Middle frontal gyrus (tissue), 1 donor: ENCODE data around the gene USP47.

ENCODE experiments used
- DNase-seq: peaks from one replicate; pipeline ENCODE4 v3.0.0-alpha.2; 2015; ENCODE audit warnings: low spot score; ENCODE audit errors: extremely low spot score

Gene USP47

GRCh38 chr11:11965192-11965591 is 123.4 kb downstream of the USP47 start:
- no peak for DNase-seq

GRCh38 chr11:11965656-11966353 is 124.0 kb downstream of the USP47 start:
- no peak for DNase-seq

- DNase-seq: no peak
Measured at GRCh38 chr11:11966354-11966741, 124.6 kb downstream of the USP47 start.

- DNase-seq: no peak
Measured at GRCh38 chr11:11966826-11967668, 125.3 kb downstream of the USP47 start.

GRCh38 chr11:11967669-11968510 is 126.1 kb downstream of the USP47 start:
- no peak for DNase-seq

- DNase-seq: no peak
Measured at GRCh38 chr11:11968511-11969280, 126.9 kb downstream of the USP47 start.

GRCh38 chr11:11969380-11970215 is 127.8 kb downstream of the USP47 start:
- no peak for DNase-seq

- no peak for DNase-seq
Measured at GRCh38 chr11:11970556-11970955, 128.8 kb downstream of the USP47 start.

GRCh38 chr11:11971906-11972547 is 130.3 kb downstream of the USP47 start:
- no peak for DNase-seq

GRCh38 chr11:11972730-11973341 is 131.1 kb downstream of the USP47 start:
- no peak for DNase-seq

- DNase-seq: peak; percentile 58
Measured at GRCh38 chr11:11973361-11973800, 131.6 kb downstream of the USP47 start.

GRCh38 chr11:11973866-11974265 is 132.1 kb downstream of the USP47 start:
- no peak for DNase-seq

GRCh38 chr11:11975201-11976092 is 133.7 kb downstream of the USP47 start:
- no peak for DNase-seq

- DNase-seq: no peak
Measured at GRCh38 chr11:11976481-11977127, 134.8 kb downstream of the USP47 start.

- DNase-seq: no peak
Measured at GRCh38 chr11:11977206-11977938, 135.6 kb downstream of the USP47 start.

- DNase-seq: no peak
Measured at GRCh38 chr11:11978098-11978637, 136.4 kb downstream of the USP47 start.
